Kidney epithelial cell (primary cell): ENCODE results near the gene GAS6. TPM values are rescaled to one million over a fixed set of nuclear protein-coding genes. Genes with fewer than 3 reads are reported as not detected.
A peak's percentile ranks its signal among the peaks of the same experiment; 100 is the strongest.

Experiments used
- DNase-seq: peaks from one replicate; pipeline ENCODE4 v3.0.0-alpha.2; 2010; ENCODE audit warnings: low read depth
- H3K27me3 ChIP-seq: 2 replicates; pipeline ENCODE4 v1.6.0; 2011; ENCODE audit warnings: low read length; ENCODE audit not compliant: control insufficient read depth, insufficient read depth
- H3K36me3 ChIP-seq: 2 replicates; pipeline ENCODE4 v1.5.1; 2011; ENCODE audit warnings: low read length; ENCODE audit not compliant: control insufficient read depth, insufficient read depth
- H3K4me3 ChIP-seq: 2 replicates; pipeline ENCODE4 v1.5.1; 2011; ENCODE audit warnings: low read depth, mild to moderate bottlenecking, control low read depth, low read length
- CTCF ChIP-seq: IDR thresholded peaks from 2 replicates; pipeline ENCODE4 v1.5.1; 2011; ENCODE audit warnings: mild to moderate bottlenecking, moderate library complexity, low read length, control low read depth, inconsistent platforms; ENCODE audit not compliant: insufficient read depth, poor library complexity, severe bottlenecking
- total RNA-seq: library from RNA; depleted of rRNA; stranded (reverse); fragments of >200 nt; gene quantifications from 2 replicates; pipeline ENCODE4 v1.2.3, GENCODE V29; 2015

GAS6 gene
- total RNA-seq, 1 donor from 2014 or later, result 99.6 TPM

GRCh38 chr13:113815151-113816058 is 48.5 kb downstream of the GAS6 start:
- no peak for DNase-seq
- no peaks in the 10 kb centered on the region for H3K36me3 ChIP-seq
- H3K4me3 ChIP-seq, result no peak overlapping the region
- no peak for TF ChIP-seq CTCF
- no peaks in the 10 kb centered on the region for H3K27me3 ChIP-seq

GRCh38 chr13:113814435-113814821 is 49.4 kb downstream of the GAS6 start:
- Histone ChIP-seq H3K4me3 (no peak overlapping the region), H3K36me3 (no peaks in the 10 kb centered on the region), H3K27me3 (no peaks in the 10 kb centered on the region)
- TF ChIP-seq CTCF, result no peak
- peak; percentile 44 for DNase-seq

- Histone ChIP-seq H3K4me3 (no peak overlapping the region), H3K36me3 (no peaks in the 10 kb centered on the region), H3K27me3 (no peaks in the 10 kb centered on the region)
- TF ChIP-seq CTCF, result no peak
- DNase-seq, result no peak
Measured at GRCh38 chr13:113813749-113814434, 50.0 kb downstream of the GAS6 start.

- no peak for TF ChIP-seq CTCF
- Histone ChIP-seq H3K36me3 (no peaks in the 10 kb centered on the region), H3K4me3 (no peak overlapping the region), H3K27me3 (no peaks in the 10 kb centered on the region)
- DNase-seq, result no peak
Measured at GRCh38 chr13:113813070-113813748, 50.7 kb downstream of the GAS6 start.

GRCh38 chr13:113812178-113813040 is 51.5 kb downstream of the GAS6 start:
- no peak for TF ChIP-seq CTCF
- H3K36me3 ChIP-seq, result no peaks in the 10 kb centered on the region
- H3K27me3 ChIP-seq, result no peaks in the 10 kb centered on the region
- no peak overlapping the region for H3K4me3 ChIP-seq
- no peak for DNase-seq
